PC-9 (cell line): ENCODE measurements around the gene GNAS.

Experiments used
- EZH2 ChIP-seq: fragments of 200-600 bp; sonication (generic); IDR thresholded peaks from 2 replicates; pipeline ENCODE4 v1.8.0; 2017; ENCODE audit warnings: antibody characterized with exemption, low read depth
- TF ChIP-seq, protein P1 (sequence below): fragments of 200-600 bp; sonication (generic); conservative IDR thresholded peaks from 2 replicates; pipeline ENCODE4 v1.6.1; 2017; ENCODE audit warnings: mixed run types, antibody characterized with exemption, mild to moderate bottlenecking, moderate library complexity

DNA sequence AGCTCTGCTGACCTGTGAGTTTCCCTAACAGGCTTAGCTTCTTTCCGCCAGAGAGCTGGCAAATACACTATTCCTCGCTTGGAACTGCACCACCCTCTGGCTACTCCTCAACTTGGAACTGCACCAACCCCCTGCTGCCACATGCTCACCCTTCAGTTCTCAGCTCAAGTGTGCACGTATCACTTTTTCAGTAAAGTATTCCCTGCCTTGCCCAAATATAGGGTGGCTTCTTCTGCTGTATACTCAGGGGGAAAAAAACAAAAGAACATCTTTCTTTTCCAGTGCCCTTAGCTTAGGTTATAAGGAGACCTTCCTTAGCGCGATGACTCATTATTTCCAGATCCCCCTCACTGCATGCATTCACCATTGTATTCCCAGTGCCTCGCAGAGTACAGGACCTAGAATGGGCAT is 23.0 kb upstream of the GNAS start:
- TF ChIP-seq, protein P1, sequence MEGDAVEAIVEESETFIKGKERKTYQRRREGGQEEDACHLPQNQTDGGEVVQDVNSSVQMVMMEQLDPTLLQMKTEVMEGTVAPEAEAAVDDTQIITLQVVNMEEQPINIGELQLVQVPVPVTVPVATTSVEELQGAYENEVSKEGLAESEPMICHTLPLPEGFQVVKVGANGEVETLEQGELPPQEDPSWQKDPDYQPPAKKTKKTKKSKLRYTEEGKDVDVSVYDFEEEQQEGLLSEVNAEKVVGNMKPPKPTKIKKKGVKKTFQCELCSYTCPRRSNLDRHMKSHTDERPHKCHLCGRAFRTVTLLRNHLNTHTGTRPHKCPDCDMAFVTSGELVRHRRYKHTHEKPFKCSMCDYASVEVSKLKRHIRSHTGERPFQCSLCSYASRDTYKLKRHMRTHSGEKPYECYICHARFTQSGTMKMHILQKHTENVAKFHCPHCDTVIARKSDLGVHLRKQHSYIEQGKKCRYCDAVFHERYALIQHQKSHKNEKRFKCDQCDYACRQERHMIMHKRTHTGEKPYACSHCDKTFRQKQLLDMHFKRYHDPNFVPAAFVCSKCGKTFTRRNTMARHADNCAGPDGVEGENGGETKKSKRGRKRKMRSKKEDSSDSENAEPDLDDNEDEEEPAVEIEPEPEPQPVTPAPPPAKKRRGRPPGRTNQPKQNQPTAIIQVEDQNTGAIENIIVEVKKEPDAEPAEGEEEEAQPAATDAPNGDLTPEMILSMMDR, result no peak
- TF ChIP-seq EZH2, result no peak
